Measurements from ENCODE around the gene COQ10B.

- TF ChIP-seq CTCF (IDR thresholded peaks at IDR 0.05) (no peak), CEBPB (IDR thresholded peaks at IDR 0.05) (no peak), EP300 (IDR thresholded peaks at IDR 0.05) (peak in 1 of 2 experiments; percentile 52; a peak in 1 of 5 replicates), CBX2 (IDR thresholded peaks at IDR 0.05; ENCODE audit: borderline replicate concordance, low read depth) (no peak), SMC3 (IDR thresholded peaks at IDR 0.05) (no peak), POLR2A (IDR thresholded peaks at IDR 0.05; ENCODE audit: low read length) (peak; percentile 100), CHD2 (IDR thresholded peaks at IDR 0.05; ENCODE audit: low read length, partially characterized antibody) (peak; percentile 18)
These were observed 46.5 kb downstream of the COQ10B start, which contains the start of the genes HSPD1 and HSPE1 for GRCh38 chr2:197499594-197500502.
